Vagina (tissue), 2 donors: ENCODE results near the gene SHC1. TPM values are rescaled to one million over a fixed set of nuclear protein-coding genes. Genes with fewer than 3 reads are reported as not detected.

Source experiments
- DNase-seq, 2 donors: peaks; one replicate each; pipeline ENCODE4 v3.0.0-alpha.2; 2017; ENCODE audit errors: extremely low spot score in 2 of 2
- H3K27ac ChIP-seq: fragments of 200-600 bp; sonication (generic); one replicate; pipeline ENCODE4 v1.5.1; 2019
- H3K27me3 ChIP-seq: fragments of 200-600 bp; sonication (generic); one replicate; pipeline ENCODE4 v1.5.1; 2019
- H3K36me3 ChIP-seq, 2 donors: fragments of 200-600 bp; sonication (generic); one replicate each; pipeline ENCODE4 v1.5.1; 2017 to 2019
- H3K4me1 ChIP-seq: fragments of 200-600 bp; sonication (generic); one replicate; pipeline ENCODE4 v1.5.1; 2019
- H3K4me3 ChIP-seq, 2 donors: fragments of 200-600 bp; sonication (generic); 1 replicate in 1 of 2; 2 replicates in 1 of 2; pipeline ENCODE4 v1.5.1; 2016 to 2019
- H3K9me3 ChIP-seq: fragments of 200-600 bp; sonication (generic); one replicate; pipeline ENCODE4 v1.5.1; 2019
- POLR2A ChIP-seq, 2 donors: fragments of 450-650 bp; IDR thresholded peaks; one replicate each; pipeline ENCODE4 v1.6.1; 2017; ENCODE audit warnings: antibody characterized with exemption in 2 of 2, mild to moderate bottlenecking in 2 of 2, moderate library complexity in 2 of 2
- POLR2AphosphoS5 ChIP-seq, 2 donors: sonication (generic); formaldehyde crosslinking; IDR thresholded peaks; one replicate each; pipeline ENCODE4 v1.9.0; 2017; ENCODE audit warnings: antibody characterized with exemption in 2 of 2, mild to moderate bottlenecking in 2 of 2, low read depth in 1 of 2; ENCODE audit not compliant: insufficient read depth in 1 of 2
- intact Hi-C: fragments of 100-400 bp; cut with DNase I; formaldehyde crosslinking; loops from one replicate; pipeline ENCODE4 v1.15.1; 2023
- total RNA-seq: library from RNA; depleted of rRNA; stranded (reverse); fragments of >200 nt; gene quantifications from one replicate; pipeline ENCODE4 v1.2.3, GENCODE V29; 2016
- TF ChIP-seq, protein P1 (sequence below), 3 experiments: fragments of 450-650 bp in 2 of 3; fragments of 200-600 bp in 1 of 3; sonication (generic) in 1 of 3; IDR thresholded peaks; one replicate each; pipeline ENCODE4 v1.5.1; 2017 to 2019; ENCODE audit warnings: antibody characterized with exemption in 3 of 3, mild to moderate bottlenecking in 2 of 3, moderate library complexity in 2 of 3

Gene SHC1
- total RNA-seq, 1 donor from 2014 or later: 110 TPM

DNA sequence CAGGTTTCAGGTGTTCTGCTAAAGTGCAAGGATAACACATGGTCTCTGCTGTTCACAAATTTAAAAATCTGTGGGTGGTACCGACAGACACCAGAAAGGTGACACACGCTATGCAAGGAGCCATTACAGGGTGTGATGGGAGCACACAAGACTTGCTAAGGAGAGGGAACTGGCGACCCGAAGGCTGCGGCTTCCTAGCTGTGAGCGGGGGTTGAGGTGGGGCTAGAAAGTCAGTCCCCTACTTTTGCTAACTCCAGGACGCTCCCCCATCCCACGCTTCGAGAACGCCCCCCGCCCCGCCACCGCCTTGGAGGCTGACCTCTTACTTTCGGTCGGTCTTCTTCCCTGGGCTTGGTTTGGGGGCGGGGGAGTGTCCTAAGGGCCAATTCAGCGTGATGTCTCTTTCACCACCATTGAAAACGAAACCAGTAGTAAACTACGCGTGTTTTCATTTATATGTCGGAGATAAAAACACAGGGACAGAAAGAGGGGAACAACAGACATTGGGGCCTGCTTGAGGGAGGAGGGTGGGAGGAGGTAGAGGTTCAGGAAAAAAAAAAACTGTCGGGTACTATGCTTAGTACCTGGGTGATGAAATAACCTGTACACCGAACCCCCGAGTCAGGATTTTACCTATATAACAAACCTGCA is 5.0 kb upstream of the SHC1 start:
- DNase-seq: no peak
- no peaks in the 10 kb centered on the region for H3K27me3 ChIP-seq
- TF ChIP-seq, protein P1, sequence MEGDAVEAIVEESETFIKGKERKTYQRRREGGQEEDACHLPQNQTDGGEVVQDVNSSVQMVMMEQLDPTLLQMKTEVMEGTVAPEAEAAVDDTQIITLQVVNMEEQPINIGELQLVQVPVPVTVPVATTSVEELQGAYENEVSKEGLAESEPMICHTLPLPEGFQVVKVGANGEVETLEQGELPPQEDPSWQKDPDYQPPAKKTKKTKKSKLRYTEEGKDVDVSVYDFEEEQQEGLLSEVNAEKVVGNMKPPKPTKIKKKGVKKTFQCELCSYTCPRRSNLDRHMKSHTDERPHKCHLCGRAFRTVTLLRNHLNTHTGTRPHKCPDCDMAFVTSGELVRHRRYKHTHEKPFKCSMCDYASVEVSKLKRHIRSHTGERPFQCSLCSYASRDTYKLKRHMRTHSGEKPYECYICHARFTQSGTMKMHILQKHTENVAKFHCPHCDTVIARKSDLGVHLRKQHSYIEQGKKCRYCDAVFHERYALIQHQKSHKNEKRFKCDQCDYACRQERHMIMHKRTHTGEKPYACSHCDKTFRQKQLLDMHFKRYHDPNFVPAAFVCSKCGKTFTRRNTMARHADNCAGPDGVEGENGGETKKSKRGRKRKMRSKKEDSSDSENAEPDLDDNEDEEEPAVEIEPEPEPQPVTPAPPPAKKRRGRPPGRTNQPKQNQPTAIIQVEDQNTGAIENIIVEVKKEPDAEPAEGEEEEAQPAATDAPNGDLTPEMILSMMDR (IDR thresholded peaks at IDR 0.05): no peak
- TF ChIP-seq POLR2A (IDR thresholded peaks at IDR 0.05) (no peak), POLR2AphosphoS5 (IDR thresholded peaks at IDR 0.05; ENCODE audit: insufficient read depth in 1 of 2, low read depth in 1 of 2) (no peak)
- H3K36me3 ChIP-seq: no peaks in the 10 kb centered on the region
- no peaks in the 10 kb centered on the region for H3K9me3 ChIP-seq
- intact Hi-C loops: no loop called here
- H3K4me3 ChIP-seq: peak overlapping the region; percentile 66 to 72
- peak overlapping the region; percentile 99 for H3K27ac ChIP-seq
- peaks cover 29% of the 10 kb centered on the region for H3K4me1 ChIP-seq

DNA sequence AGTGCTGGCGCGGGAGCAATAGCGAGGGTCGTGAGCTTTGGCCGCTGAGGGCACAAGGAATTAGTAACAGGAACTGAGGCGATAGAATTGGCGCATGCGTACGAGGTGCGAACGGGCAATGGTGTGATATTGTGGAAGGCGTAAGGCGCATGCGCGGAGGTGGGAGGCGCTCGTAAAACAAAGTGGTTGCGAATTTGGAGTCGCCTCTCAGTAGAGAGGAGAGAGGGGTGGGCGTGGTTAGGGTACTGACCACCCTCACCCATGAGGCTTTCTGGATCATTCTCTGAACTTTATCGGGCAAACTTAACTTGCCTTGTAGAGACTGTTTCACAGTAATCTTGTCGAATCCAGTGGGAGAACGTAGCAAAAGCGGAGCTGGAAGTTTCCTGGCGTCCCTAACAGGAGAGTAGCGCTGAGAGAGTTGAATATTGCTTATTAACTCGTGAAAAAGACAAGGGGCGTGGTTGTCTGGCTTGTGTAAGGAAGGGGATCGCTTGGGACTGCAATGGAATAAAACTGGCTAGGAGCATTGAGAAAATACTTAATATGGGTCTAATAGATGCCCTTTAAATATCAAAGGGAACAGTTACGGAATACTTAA is 4.4 kb upstream of the SHC1 start:
- intact Hi-C loops: no loop called here
- peak overlapping the region; percentile 66 to 72 for H3K4me3 ChIP-seq
- H3K36me3 ChIP-seq: no peaks in the 10 kb centered on the region
- H3K4me1 ChIP-seq: peaks cover 35% of the 10 kb centered on the region
- no peaks in the 10 kb centered on the region for H3K9me3 ChIP-seq
- no peak for DNase-seq
- H3K27ac ChIP-seq: peak overlapping the region; percentile 99
- TF ChIP-seq POLR2A (IDR thresholded peaks at IDR 0.05) (peak in 1 of 2 donors; percentile 74), POLR2AphosphoS5 (IDR thresholded peaks at IDR 0.05; ENCODE audit: insufficient read depth in 1 of 2, low read depth in 1 of 2) (peak; percentile 75 to 87)
- TF ChIP-seq, protein P1 (IDR thresholded peaks at IDR 0.05): no peak
- no peaks in the 10 kb centered on the region for H3K27me3 ChIP-seq

DNA sequence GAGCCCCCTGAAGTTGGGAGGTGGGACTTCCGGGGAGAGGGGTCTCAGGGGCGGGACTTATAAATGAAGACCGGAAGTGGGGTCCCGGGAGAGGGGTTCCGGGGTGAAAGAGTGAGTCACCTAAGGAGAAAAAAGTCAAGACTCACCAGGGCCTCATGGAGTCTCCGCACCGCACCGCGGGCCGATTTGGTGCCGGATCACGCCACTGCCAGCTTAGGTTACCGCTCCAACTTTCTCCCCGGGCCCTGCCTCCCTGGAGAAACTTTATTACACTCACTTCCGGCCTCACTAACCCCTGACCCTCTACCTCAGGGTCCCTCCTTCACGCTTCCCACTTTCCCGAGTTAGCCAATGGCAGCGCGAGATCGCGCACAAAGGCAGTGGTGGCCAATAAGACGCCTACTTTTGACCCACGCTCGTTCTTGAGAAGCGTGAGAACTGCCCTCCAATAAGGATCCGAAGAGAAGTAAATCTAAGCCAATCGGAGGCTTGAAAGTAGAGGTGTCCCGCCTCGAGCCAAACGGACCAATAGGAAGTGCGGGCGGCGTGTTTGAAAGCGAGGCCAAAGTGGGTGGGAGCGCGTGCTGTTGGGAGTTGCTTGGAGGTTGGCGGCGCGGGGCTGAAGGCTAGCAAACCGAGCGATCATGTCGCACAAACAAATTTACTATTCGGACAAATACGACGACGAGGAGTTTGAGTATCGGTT is 3.7 kb upstream of the SHC1 start, which contains the start of gene CKS1B:
CKS1B (plus strand) TSS at position 580 of the 706 bp plus-strand sequence; CDS start at position 645, 65 bp downstream.
- H3K9me3 ChIP-seq: no peaks in the 10 kb centered on the region
- TF ChIP-seq, protein P1 (IDR thresholded peaks at IDR 0.05): no peak
- TF ChIP-seq POLR2A (IDR thresholded peaks at IDR 0.05): peak in 1 of 2 donors; percentile 56
- TF ChIP-seq POLR2AphosphoS5 (IDR thresholded peaks at IDR 0.05; ENCODE audit: insufficient read depth in 1 of 2, low read depth in 1 of 2): peak in 1 of 2 donors; percentile 97
- H3K4me1 ChIP-seq: peaks cover 41% of the 10 kb centered on the region
- H3K27me3 ChIP-seq: no peaks in the 10 kb centered on the region
- no peaks in the 10 kb centered on the region for H3K36me3 ChIP-seq
- H3K4me3 ChIP-seq: peak within 1 kb of the TSS; percentile 66 to 72
- H3K27ac ChIP-seq: peak within 1 kb of the TSS; percentile 99
- DNase-seq: peak in 1 of 2 donors; percentile 100
- intact Hi-C loops: no loop called here

DNA sequence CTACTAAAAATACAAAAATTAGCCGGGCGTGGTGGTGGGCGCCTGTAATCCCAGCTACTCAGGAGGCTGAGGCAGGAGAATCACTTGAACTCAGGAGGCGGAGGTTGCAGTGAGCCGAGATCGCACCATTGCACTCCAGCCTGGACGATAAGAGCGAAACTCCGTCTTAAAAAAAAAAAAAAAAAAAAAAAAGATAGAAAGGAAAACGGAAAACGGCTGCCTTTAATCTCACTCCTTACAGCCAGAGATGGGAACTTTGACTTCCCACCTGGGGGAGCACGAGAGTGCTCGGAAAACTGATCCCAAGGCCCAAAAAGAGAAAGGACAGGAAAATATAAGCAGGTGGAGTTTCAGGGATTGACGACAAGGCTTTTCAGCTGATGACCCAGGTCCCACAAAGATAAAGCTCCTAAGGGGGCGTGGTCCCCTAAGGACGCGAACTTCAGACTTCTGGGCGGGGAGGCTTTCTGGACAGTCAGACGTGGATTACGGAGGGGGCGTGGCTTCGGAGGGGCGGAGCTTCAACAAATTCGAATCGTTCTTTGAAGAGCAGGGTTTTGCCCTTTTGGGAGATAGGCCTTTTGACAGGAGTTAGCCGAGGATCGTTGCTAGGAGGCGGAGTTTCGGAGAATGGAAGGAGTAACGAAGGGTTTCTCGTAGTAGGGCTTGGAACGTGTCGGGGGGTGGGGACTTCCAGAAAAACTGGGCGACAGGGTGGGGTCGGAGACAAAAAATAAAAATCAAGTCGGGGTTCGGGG is 3.0 kb upstream of the SHC1 start:
- H3K36me3 ChIP-seq: no peaks in the 10 kb centered on the region
- peak overlapping the region; percentile 66 to 72 for H3K4me3 ChIP-seq
- H3K9me3 ChIP-seq: no peaks in the 10 kb centered on the region
- TF ChIP-seq, protein P1 (IDR thresholded peaks at IDR 0.05): peak in 1 of 3 experiments; percentile 8
- TF ChIP-seq POLR2AphosphoS5 (IDR thresholded peaks at IDR 0.05; ENCODE audit: insufficient read depth in 1 of 2, low read depth in 1 of 2) (peak in 1 of 2 donors; percentile 56), POLR2A (IDR thresholded peaks at IDR 0.05) (peak; percentile 14 to 56)
- peak in 1 of 2 donors; percentile 99 for DNase-seq
- intact Hi-C loops: no loop called here
- H3K4me1 ChIP-seq: peaks cover 49% of the 10 kb centered on the region
- H3K27me3 ChIP-seq: no peaks in the 10 kb centered on the region
- H3K27ac ChIP-seq: peak overlapping the region; percentile 99
